GM23338 (cell line): ENCODE data around the gene ZNF445. TPM values are rescaled to one million over a fixed set of nuclear protein-coding genes. Genes with fewer than 3 reads are reported as not detected.

Experiments
- ATAC-seq: fragments of 200-7000 bp; cut with Tn5 transposase; 3 replicates; pipeline ENCODE4 v1.9.1; 2020
- DNase-seq: peaks from one replicate; pipeline ENCODE4 v3.0.0-alpha.2; 2015; ENCODE audit warnings: low spot score
- H2AFZ ChIP-seq: fragments of 200-600 bp; sonication (generic); 2 replicates; pipeline ENCODE4 v1.8.0; 2016; ENCODE audit warnings: antibody characterized with exemption, mild to moderate bottlenecking, moderate library complexity
- H3F3A ChIP-seq: fragments of 200-600 bp; sonication (generic); replicated peaks from 2 replicates; pipeline ENCODE4 v1.8.0; 2017; ENCODE audit warnings: antibody characterized with exemption, mixed run types, low read depth
- H3K27ac ChIP-seq: fragments of 200-600 bp; sonication (generic); 2 replicates; pipeline ENCODE4 v1.6.1; 2016; ENCODE audit warnings: low read depth
- H3K27me3 ChIP-seq: fragments of 200-600 bp; sonication (generic); 2 replicates; pipeline ENCODE4 v1.8.0; 2016; ENCODE audit warnings: mild to moderate bottlenecking, mixed run types, moderate library complexity; ENCODE audit not compliant: insufficient read depth
- H3K36me3 ChIP-seq: fragments of 200-600 bp; sonication (generic); 2 replicates; pipeline ENCODE4 v1.8.0; 2016; ENCODE audit warnings: mild to moderate bottlenecking; ENCODE audit not compliant: insufficient read depth
- H3K4me1 ChIP-seq: fragments of 200-600 bp; sonication (generic); 2 replicates; pipeline ENCODE4 v1.8.0; 2016; ENCODE audit warnings: mild to moderate bottlenecking, moderate library complexity; ENCODE audit not compliant: insufficient read depth
- H3K4me2 ChIP-seq: fragments of 200-600 bp; sonication (generic); 2 replicates; pipeline ENCODE4 v1.7.1; 2017; ENCODE audit warnings: mixed run types
- H3K4me3 ChIP-seq: fragments of 200-600 bp; sonication (generic); 2 replicates; pipeline ENCODE4 v1.6.1; 2016; ENCODE audit warnings: mixed run types
- H3K79me2 ChIP-seq: fragments of 200-600 bp; sonication (generic); replicated peaks from 2 replicates; pipeline ENCODE4 v1.8.0; 2017; ENCODE audit warnings: mild to moderate bottlenecking; ENCODE audit not compliant: insufficient read depth
- H3K9me2 ChIP-seq: fragments of 200-600 bp; sonication (generic); 2 replicates; pipeline ENCODE4 v1.8.0; 2017; ENCODE audit not compliant: insufficient read depth
- H4K20me1 ChIP-seq: fragments of 200-600 bp; sonication (generic); replicated peaks from 2 replicates; pipeline ENCODE4 v1.8.0; 2017; ENCODE audit warnings: mild to moderate bottlenecking; ENCODE audit not compliant: insufficient read depth
- H3K27ac Mint-ChIP-seq: 2 replicates; pipeline ENCODE4 v1.8.0; 2020; ENCODE audit warnings: inconsistent platforms, mild to moderate bottlenecking, moderate library complexity, mixed read lengths
- H3K27me3 Mint-ChIP-seq: 3 replicates; pipeline ENCODE4 v1.8.0; 2022; ENCODE audit warnings: low read depth, mild to moderate bottlenecking, moderate library complexity, mixed read lengths, inconsistent platforms; ENCODE audit not compliant: insufficient read depth, poor library complexity
- H3K36me3 Mint-ChIP-seq: 3 replicates; pipeline ENCODE4 v1.8.0; 2021; ENCODE audit warnings: low read depth, mild to moderate bottlenecking, inconsistent platforms, moderate library complexity, mixed read lengths
- H3K4me1 Mint-ChIP-seq: 3 replicates; pipeline ENCODE4 v1.8.0; 2020; ENCODE audit warnings: mild to moderate bottlenecking, inconsistent platforms, mixed read lengths
- H3K4me3 Mint-ChIP-seq: 3 replicates; pipeline ENCODE4 v1.8.0; 2021; ENCODE audit warnings: moderate library complexity, mild to moderate bottlenecking, inconsistent platforms, mixed read lengths
- H3K9me3 Mint-ChIP-seq: 3 replicates; pipeline ENCODE4 v1.8.0; 2020; ENCODE audit warnings: moderate library complexity, mild to moderate bottlenecking, inconsistent platforms, mixed read lengths
- CREB1 ChIP-seq: fragments of 250-450 bp; sonication (Bioruptor Pico); IDR thresholded peaks from 2 replicates; pipeline ENCODE4 v1.5.0; 2020; ENCODE audit warnings: low read depth, mild to moderate bottlenecking, moderate library complexity
- ETS1 ChIP-seq: IDR thresholded peaks from 2 replicates; pipeline ENCODE4 v1.6.1; 2016; ENCODE audit warnings: antibody characterized with exemption
- EZH2 ChIP-seq: fragments of 200-600 bp; sonication (generic); IDR thresholded peaks from one replicate; pipeline ENCODE4 v1.8.0; 2017; ENCODE audit warnings: antibody characterized with exemption, mild to moderate bottlenecking, low read depth; ENCODE audit not compliant: unreplicated experiment
- EZH2phosphoT487 ChIP-seq: fragments of 200-600 bp; sonication (generic); IDR thresholded peaks from one replicate; pipeline ENCODE4 v1.8.1; 2018; ENCODE audit warnings: antibody characterized with exemption; ENCODE audit not compliant: unreplicated experiment
- JUNB ChIP-seq: IDR thresholded peaks from one replicate; pipeline ENCODE4 v1.6.1; 2016; ENCODE audit warnings: antibody characterized with exemption; ENCODE audit not compliant: unreplicated experiment
- NANOG ChIP-seq: IDR thresholded peaks from 2 replicates; pipeline ENCODE4 v1.6.1; 2016; ENCODE audit warnings: antibody characterized with exemption, borderline replicate concordance
- POLR2AphosphoS5 ChIP-seq: IDR thresholded peaks from 2 replicates; pipeline ENCODE4 v1.6.1; 2016; ENCODE audit warnings: antibody characterized with exemption, low read depth
- STAT1 ChIP-seq: IDR thresholded peaks from one replicate; pipeline ENCODE4 v1.6.1; 2016; ENCODE audit warnings: antibody characterized with exemption; ENCODE audit not compliant: unreplicated experiment
- ZNF114 ChIP-seq: fragments of 250-450 bp; sonication (Bioruptor Pico); IDR thresholded peaks from 2 replicates; pipeline ENCODE4 v1.5.0; 2020; ENCODE audit warnings: mild to moderate bottlenecking, moderate library complexity
- ZNF331 ChIP-seq: fragments of 250-450 bp; sonication (Bioruptor Pico); IDR thresholded peaks from 2 replicates; pipeline ENCODE4 v1.5.0; 2020; ENCODE audit warnings: low read depth, mild to moderate bottlenecking, moderate library complexity
- polyA plus RNA-seq: library from polyadenylated mRNA; unstranded; fragments of >200 nt; fragmentation: Nextera tagmentation; extraction: Ambion mirVana; gene quantifications from 2 replicates; pipeline ENCODE4 v1.2.1, GENCODE V29; 2016
- total RNA-seq: library from RNA; depleted of rRNA; stranded (reverse); fragments of >200 nt; shearing (Covaris generic); gene quantifications from 2 replicates; pipeline ENCODE4 v1.2.3, GENCODE V29; 2014
- TF ChIP-seq, protein P1 (sequence below): fragments of 250-450 bp; sonication (Bioruptor Pico); IDR thresholded peaks from 2 replicates; pipeline ENCODE4 v1.5.0; 2020; ENCODE audit warnings: mild to moderate bottlenecking, moderate library complexity

ZNF445 gene
- total and polyA plus RNA-seq, 2 experiments from 2014 or later, result 2.7 to 16.6 TPM

GRCh38 chr3:44446929-44447328 lies 30.5 kb downstream of the ZNF445 start:
- Histone ChIP-seq H3K4me1 (no peaks in the 10 kb centered on the region), H2AFZ (no peak overlapping the region), H3K27me3 (no peaks in the 10 kb centered on the region), H4K20me1 (no peaks in the 10 kb centered on the region), H3K4me2 (no peak overlapping the region), H3K36me3 (peaks cover 22% of the 10 kb centered on the region), H3K27ac (no peak overlapping the region), H3F3A (no peaks in the 10 kb centered on the region), H3K9me2 (no peaks in the 10 kb centered on the region), H3K4me3 (no peak overlapping the region), H3K79me2 (no peaks in the 10 kb centered on the region)
- DNase-seq, result no peak
- no peak for ATAC-seq
- Mint-ChIP-seq H3K4me3 (no peak overlapping the region), H3K27ac (no peak overlapping the region), H3K4me1 (no peaks in the 10 kb centered on the region), H3K27me3 (peaks cover 5% of the 10 kb centered on the region), H3K9me3 (no peaks in the 10 kb centered on the region), H3K36me3 (peaks cover 68% of the 10 kb centered on the region)
- TF ChIP-seq CREB1 (no peak), ETS1 (no peak)
- TF ChIP-seq, protein P1, sequence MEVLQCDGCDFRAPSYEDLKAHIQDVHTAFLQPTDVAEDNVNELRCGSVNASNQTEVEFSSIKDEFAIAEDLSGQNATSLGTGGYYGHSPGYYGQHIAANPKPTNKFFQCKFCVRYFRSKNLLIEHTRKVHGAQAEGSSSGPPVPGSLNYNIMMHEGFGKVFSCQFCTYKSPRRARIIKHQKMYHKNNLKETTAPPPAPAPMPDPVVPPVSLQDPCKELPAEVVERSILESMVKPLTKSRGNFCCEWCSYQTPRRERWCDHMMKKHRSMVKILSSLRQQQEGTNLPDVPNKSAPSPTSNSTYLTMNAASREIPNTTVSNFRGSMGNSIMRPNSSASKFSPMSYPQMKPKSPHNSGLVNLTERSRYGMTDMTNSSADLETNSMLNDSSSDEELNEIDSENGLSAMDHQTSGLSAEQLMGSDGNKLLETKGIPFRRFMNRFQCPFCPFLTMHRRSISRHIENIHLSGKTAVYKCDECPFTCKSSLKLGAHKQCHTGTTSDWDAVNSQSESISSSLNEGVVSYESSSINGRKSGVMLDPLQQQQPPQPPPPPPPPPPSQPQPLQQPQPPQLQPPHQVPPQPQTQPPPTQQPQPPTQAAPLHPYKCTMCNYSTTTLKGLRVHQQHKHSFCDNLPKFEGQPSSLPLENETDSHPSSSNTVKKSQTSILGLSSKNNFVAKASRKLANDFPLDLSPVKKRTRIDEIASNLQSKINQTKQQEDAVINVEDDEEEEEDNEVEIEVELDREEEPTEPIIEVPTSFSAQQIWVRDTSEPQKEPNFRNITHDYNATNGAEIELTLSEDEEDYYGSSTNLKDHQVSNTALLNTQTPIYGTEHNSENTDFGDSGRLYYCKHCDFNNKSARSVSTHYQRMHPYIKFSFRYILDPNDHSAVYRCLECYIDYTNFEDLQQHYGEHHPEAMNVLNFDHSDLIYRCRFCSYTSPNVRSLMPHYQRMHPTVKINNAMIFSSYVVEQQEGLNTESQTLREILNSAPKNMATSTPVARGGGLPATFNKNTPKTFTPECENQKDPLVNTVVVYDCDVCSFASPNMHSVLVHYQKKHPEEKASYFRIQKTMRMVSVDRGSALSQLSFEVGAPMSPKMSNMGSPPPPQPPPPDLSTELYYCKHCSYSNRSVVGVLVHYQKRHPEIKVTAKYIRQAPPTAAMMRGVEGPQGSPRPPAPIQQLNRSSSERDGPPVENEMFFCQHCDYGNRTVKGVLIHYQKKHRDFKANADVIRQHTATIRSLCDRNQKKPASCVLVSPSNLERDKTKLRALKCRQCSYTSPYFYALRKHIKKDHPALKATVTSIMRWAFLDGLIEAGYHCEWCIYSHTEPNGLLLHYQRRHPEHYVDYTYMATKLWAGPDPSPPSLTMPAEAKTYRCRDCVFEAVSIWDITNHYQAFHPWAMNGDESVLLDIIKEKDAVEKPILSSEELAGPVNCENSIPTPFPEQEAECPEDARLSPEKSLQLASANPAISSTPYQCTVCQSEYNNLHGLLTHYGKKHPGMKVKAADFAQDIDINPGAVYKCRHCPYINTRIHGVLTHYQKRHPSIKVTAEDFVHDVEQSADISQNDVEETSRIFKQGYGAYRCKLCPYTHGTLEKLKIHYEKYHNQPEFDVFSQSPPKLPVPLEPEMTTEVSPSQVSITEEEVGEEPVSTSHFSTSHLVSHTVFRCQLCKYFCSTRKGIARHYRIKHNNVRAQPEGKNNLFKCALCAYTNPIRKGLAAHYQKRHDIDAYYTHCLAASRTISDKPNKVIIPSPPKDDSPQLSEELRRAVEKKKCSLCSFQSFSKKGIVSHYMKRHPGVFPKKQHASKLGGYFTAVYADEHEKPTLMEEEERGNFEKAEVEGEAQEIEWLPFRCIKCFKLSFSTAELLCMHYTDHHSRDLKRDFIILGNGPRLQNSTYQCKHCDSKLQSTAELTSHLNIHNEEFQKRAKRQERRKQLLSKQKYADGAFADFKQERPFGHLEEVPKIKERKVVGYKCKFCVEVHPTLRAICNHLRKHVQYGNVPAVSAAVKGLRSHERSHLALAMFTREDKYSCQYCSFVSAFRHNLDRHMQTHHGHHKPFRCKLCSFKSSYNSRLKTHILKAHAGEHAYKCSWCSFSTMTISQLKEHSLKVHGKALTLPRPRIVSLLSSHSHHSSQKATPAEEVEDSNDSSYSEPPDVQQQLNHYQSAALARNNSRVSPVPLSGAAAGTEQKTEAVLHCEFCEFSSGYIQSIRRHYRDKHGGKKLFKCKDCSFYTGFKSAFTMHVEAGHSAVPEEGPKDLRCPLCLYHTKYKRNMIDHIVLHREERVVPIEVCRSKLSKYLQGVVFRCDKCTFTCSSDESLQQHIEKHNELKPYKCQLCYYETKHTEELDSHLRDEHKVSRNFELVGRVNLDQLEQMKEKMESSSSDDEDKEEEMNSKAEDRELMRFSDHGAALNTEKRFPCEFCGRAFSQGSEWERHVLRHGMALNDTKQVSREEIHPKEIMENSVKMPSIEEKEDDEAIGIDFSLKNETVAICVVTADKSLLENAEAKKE (CRISPR knock-in tag), result no peak

- no peaks in the 10 kb centered on the region for H3F3A ChIP-seq
- DNase-seq, result no peak
- H3K79me2 ChIP-seq, result no peaks in the 10 kb centered on the region
- peaks cover 5% of the 10 kb centered on the region for H3K27me3 Mint-ChIP-seq
- peaks cover 63% of the 10 kb centered on the region for H3K36me3 Mint-ChIP-seq
- H3K9me3 Mint-ChIP-seq, result no peaks in the 10 kb centered on the region
- no peak overlapping the region for H3K27ac Mint-ChIP-seq
- H3K9me2 ChIP-seq, result no peaks in the 10 kb centered on the region
- no peaks in the 10 kb centered on the region for H3K4me1 ChIP-seq
- no peaks in the 10 kb centered on the region for H3K4me1 Mint-ChIP-seq
- H3K27ac ChIP-seq, result no peak overlapping the region
- peaks cover 22% of the 10 kb centered on the region for H3K36me3 ChIP-seq
- H3K4me3 ChIP-seq, result no peak overlapping the region
- no peak overlapping the region for H3K4me3 Mint-ChIP-seq
- H3K27me3 ChIP-seq, result no peaks in the 10 kb centered on the region
- no peaks in the 10 kb centered on the region for H4K20me1 ChIP-seq
- H3K4me2 ChIP-seq, result no peak overlapping the region
- ATAC-seq, result no peak
- no peak overlapping the region for H2AFZ ChIP-seq
- TF ChIP-seq CREB1 (no peak), EZH2 (no peak), JUNB (no peak), STAT1 (no peak), POLR2AphosphoS5 (no peak), EZH2phosphoT487 (no peak), ZNF331 (CRISPR knock-in tag) (no peak), ZNF114 (no peak), NANOG (no peak)
Measured at GRCh38 chr3:44445786-44446185, 31.7 kb downstream of the ZNF445 start.
